HG02610 (cell line): ENCODE data around the gene PAPLN.
A peak's percentile ranks its signal among the peaks of the same experiment; 100 is the strongest.
"Not testable (repeated sequence)": the region's sequence is repeated elsewhere in the genome, so short reads cannot be mapped to it uniquely, and the experiment has no call there.

ENCODE experiments used
- ATAC-seq: cut with Tn5 transposase; IDR thresholded peaks from one replicate; pipeline ENCODE4 v1.9.1; 2021; ENCODE audit warnings: mild to moderate bottlenecking, moderate library complexity; ENCODE audit not compliant: unreplicated experiment

Gene PAPLN, protein sequence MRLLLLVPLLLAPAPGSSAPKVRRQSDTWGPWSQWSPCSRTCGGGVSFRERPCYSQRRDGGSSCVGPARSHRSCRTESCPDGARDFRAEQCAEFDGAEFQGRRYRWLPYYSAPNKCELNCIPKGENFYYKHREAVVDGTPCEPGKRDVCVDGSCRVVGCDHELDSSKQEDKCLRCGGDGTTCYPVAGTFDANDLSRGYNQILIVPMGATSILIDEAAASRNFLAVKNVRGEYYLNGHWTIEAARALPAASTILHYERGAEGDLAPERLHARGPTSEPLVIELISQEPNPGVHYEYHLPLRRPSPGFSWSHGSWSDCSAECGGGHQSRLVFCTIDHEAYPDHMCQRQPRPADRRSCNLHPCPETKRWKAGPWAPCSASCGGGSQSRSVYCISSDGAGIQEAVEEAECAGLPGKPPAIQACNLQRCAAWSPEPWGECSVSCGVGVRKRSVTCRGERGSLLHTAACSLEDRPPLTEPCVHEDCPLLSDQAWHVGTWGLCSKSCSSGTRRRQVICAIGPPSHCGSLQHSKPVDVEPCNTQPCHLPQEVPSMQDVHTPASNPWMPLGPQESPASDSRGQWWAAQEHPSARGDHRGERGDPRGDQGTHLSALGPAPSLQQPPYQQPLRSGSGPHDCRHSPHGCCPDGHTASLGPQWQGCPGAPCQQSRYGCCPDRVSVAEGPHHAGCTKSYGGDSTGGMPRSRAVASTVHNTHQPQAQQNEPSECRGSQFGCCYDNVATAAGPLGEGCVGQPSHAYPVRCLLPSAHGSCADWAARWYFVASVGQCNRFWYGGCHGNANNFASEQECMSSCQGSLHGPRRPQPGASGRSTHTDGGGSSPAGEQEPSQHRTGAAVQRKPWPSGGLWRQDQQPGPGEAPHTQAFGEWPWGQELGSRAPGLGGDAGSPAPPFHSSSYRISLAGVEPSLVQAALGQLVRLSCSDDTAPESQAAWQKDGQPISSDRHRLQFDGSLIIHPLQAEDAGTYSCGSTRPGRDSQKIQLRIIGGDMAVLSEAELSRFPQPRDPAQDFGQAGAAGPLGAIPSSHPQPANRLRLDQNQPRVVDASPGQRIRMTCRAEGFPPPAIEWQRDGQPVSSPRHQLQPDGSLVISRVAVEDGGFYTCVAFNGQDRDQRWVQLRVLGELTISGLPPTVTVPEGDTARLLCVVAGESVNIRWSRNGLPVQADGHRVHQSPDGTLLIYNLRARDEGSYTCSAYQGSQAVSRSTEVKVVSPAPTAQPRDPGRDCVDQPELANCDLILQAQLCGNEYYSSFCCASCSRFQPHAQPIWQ

DNA sequence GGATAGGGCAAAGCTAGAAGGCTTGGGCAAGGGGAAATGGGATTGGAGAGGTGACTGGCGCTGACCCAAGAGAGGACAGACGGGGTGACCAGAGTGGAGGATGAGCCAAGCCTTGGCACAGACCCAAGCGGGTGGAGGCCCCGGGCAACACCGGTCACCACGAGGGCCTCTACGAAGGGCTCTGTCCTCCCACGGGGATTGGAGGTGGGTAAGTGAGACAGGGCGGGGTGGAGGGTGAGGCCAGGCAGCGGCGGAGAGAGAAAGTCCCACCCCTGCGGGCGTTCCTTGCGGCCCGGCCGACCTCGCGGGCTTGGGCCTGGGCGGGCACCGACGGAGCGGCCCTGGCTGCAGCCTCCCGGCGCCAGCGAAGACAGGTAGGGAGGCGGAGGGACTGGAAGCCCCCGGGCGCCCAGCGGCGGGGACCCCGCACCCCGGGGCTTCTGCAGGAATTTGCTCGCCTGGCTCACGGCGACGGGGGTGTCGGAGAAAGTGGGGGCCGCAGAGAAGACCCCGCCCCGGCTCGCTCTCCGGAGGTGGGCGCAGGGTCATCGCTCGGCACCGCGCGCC, at the start of gene PAPLN:
TSS of gene PAPLN (plus strand) at position 288 of the 567 bp plus-strand sequence. CDS start 2,273 bp downstream, outside the sequence.
- ATAC-seq: no peak

DNA sequence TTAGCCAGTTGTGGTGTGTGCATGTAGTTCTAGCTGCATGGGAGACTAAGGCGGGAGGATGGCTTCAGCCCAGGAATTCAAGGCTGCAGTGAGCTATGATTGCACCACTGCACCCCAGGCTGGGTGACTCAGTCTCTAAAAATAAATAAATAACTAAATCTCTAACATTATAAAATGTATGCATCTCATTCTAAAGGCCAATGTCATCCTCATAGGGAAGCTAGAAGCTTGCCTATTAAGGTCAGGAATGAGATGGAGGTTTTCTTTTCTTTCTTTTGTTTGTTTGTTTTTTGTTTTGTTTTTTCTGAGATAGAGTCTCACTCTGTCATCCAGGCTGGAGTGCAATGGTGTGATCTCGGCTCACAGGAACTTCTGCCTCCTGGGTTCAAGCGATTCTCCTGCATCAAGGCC, 48.8 kb upstream of the PAPLN start:
- no peak for ATAC-seq

DNA sequence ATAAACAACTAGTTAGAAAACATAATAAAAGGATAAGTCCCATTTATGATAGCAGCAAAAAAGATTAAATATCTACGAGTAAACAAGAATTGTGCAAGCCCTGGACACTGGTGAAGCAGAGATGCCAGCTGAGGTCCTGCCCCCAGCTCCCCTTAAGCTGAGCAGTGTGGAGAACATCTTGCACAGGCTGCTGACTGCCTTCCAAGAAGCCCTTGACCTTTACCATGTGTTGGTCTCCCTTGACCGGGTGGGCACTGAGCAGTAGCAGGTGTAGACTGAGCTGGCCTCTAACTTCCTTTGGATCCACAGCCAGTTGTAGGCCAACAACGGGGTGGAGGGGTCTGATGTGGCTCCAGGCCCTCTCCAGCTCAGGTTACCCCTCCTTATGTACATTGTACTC, 47.7 kb upstream of the PAPLN start:
- no peak for ATAC-seq

DNA sequence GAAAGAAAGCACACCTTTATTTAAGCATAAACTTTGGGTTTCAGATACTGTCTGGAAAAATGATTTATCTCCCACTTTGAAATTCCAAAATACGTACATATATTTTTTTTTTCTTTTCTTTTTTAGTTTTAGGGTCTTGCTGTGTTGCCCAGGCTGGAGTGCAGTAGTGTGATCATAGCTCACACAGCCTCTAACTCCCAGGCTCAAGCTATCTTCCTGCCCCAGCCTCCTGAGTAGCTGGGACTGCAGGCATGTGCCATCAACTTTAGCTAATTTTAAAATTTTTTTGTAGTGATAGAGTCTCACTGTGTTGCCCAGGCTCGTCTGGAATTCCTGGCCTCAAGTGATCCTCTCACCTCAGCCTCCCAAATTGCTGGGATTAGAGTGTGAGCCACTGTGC, 45.9 kb upstream of the PAPLN start:
- no peak for ATAC-seq

DNA sequence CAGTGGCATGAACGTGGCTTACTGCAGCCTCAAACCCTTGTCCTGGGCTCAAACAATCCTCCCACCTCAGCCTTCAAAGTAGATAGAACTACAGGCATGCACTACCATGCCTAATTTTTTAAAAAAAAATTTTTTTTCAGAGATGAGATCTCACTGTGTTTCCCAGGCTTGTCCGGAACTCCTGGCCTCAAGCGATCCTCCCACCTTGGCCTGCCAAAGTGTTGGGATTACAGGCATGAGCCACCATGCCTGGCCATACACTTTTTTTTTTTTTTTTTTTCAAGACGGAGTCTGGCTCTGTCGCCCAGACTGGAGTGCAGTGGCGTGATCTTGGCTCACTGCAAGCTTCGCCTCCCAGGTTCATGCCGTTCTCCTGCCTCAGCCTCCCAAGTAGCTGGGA, 43.0 kb upstream of the PAPLN start:
- not testable (repeated sequence) for ATAC-seq

DNA sequence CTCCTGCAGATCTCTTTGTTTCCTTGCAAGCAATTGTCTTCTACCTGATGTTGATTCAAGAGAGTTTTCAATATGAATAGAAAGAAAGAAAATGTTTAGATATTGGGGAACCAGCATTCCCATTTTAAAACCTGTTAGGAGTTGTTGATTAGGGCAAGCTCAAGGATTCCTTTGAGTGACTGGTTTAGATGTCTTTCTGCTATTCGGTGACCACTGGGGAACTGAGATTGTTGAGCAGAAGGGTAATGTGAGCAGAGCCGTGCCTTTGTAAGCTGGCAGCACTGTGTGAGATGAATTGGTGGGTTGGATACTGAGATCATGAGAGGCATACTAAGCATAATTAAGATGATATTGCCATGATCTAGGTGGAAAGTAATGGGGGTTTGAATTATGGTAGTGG, 39.1 kb upstream of the PAPLN start:
- no peak for ATAC-seq

DNA sequence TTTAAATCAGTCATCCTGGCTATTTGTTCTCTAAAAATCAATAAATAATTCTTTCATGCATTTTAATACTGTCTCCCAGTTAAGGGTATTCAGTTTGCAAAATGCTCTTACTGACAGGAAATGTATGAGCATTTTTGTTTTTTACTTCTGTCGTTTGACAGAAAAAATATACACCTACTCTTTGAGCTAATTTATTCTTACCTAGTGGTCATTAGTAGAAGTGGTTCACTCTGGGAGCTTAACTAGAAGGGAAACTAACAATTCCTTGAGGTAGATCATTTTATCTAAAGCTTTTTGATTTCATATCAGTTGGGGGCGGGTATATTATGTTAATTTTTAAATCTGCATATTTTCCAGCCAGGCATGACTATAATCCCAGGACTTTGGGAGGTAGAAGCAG, 33.8 kb upstream of the PAPLN start:
- ATAC-seq: no peak

DNA sequence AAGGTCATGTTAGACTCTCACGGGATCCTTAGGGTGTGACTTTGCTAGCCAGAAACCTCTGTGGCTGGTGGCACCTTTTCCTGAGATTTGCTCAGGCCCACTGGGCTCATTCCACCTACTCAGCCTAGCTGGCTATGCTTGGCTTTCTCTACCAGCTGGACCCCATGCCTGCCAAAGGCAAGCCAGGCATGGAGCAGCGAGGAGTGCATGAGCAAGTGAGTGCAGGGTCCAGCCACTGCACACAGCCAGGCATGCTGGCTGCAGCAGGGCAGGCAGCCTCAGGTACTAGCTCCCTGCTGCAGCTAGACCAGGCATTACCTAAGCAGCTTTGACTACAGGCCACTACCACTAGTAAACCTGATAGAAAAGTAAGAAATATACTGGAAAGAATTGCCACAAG, 29.7 kb upstream of the PAPLN start:
- ATAC-seq: no peak

DNA sequence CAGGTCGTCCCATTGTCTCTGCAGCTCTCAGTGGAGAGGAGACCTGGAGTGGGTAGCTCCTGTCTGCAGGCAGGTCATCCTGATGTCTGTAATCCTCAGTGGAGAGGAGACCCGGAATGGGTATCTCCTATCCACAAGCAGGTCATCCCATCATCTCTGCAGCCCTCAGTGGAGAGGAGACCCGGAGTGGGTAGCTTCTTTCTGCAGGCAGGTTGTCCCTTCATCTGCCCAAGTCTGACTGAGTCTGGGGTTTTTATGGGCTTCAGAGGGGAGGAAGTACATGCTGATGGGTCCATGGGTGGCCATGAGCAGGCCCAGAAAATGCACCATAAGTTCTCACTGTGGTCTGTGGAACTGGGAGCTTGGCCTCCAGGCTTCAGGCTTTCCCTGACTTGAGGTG, 28.9 kb upstream of the PAPLN start:
- ATAC-seq: no peak

DNA sequence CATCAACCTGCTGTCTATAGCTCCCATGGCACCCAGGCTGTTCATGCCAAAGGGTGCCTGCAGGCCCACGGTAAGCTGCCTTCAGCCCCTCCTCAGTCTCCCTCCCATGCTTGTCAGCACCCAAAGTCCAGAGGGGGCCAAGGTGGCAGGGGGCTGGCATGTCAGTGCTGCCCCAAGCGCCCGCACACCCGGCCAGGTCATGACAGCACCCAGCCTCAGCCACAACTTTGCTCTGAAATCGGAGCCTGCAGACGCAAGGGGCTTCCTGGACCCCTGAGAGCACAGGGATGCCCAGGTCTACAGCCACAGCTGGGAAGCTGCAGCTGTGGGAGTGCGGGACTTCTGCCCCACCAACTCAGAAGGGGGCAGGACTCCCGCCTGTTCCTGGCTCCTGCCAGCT, 28.5 kb upstream of the PAPLN start:
- no peak for ATAC-seq

DNA sequence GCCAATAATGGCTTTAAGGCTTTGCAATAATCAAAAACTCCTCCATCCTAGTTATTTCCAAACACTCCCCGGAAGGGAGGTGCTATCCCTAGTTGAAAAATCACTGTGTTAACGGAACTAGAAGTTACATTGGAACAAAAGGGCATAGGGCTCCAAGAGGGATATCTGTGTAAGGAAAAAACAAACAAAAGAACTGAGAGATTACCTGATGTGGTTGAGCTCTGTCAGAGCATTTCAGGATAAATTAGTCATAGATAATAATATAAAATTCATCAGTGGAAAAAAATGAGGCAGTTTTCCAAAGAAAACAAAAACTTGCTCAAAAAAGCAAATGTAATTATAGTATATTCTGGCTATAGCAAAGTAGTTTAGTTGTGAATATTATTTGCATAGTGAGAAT, 27.4 kb upstream of the PAPLN start:
- no peak for ATAC-seq

DNA sequence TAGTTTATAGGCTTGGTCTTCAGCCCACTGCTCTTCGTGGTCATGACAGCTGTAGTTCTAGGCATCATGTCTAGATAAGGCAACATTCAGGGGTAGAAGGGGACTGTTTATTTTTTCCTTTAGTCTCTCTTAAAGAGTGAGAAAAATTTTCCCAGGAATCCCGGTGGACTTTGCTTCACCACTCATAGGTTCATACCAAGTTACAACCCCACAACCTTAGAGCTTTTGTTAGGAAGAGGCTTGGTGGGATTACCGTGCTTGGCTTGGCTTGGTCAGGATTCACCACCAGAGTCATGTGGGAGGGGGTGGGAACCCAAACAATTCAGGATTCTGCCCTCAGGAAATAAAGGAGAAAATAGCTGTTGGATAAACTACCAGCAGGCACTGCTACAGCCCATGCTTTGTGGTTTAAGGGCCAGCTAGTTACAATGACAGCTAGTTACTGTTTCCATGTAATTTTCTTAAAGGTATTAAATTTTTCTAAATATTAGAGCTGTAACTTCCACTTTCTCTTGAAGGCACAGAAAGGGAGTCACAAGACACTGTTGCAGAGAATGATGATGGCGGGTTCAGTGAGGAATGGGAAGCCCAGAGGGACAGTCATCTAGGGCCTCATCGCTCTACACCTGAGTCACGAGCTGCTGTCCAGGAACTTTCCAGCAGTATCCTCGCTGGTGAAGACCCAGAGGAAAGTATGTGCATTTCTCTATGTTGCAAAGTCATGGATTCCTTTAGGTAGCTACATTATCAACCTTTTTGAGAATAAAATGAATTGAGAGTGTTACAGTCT, 25.9 kb upstream of the PAPLN start:
- no peak for ATAC-seq

DNA sequence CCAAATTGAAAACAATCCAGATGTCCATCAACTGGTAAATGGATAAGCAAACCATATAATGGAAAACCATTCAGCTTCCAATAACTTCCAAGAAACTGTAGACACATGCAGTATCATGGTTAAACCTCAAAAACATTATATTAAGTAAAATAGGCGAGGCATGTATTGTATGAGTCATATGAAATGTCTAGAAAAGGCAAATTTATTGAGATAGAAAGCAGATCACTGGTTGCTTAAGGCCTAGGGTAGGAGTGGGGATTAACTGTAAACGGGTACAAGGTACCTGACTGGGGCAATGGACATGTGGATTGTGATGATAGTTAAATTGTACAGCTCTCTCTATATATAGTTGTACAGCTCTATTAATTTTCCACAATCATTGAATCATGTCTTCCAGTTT, 21.3 kb upstream of the PAPLN start:
- no peak for ATAC-seq

DNA sequence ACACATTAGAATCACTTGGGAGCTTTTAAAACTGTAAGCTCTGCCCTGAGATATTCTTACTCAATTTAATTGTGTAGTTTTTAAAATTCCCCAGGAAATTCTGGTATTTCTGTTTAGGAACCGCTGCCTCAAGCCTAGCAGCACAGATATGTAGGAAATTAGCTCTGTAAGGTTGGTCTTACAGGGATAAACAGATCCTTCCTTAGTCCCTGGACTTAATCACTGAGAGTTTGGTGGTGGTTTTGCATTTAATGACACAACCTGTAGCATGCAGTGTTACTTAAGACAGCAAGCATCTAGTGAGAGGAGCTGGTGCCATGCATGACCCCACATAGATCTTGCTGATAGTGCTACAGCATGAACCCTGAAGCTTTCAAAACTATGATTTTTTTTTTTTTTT, 19.9 kb upstream of the PAPLN start:
- no peak for ATAC-seq

DNA sequence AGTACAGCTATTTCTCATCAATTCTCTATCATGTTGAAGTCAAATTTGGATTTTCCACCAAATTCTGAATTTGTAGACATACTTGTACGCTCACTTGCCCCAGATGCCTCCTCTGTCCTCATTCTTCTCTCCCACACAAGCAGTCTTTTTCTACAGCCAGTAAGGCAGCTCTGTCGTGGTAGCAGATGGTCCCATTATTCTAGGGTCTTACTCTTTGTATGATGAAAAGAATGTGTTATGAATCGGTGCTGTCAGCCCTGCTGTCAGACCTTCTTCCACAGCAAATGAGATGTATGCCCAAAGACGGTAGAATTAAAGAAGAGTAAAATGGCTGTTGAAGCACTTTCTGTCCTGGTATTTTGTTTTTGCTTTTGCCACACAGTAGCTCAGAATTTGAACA, 17.2 kb upstream of the PAPLN start:
- ATAC-seq: no peak

DNA sequence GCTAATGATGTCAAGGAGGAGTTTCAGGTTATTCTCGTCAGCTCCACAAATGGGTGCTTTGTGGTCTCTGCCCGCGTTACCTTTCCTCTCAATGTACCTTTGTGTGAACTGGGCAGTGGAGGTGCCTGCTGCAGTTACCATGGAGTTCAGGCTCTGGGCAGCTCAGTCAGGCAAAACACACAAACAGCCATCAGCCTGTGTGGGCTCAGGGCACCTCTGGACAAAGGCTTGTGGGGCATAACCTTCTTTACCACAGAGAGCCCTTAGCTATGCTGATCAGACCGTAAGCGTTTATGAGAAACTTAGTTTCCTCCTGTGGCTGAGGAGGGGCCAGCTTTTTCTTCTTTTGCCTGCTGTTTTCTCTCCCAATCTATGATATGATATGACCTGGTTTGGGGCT, 16.7 kb upstream of the PAPLN start:
- no peak for ATAC-seq

DNA sequence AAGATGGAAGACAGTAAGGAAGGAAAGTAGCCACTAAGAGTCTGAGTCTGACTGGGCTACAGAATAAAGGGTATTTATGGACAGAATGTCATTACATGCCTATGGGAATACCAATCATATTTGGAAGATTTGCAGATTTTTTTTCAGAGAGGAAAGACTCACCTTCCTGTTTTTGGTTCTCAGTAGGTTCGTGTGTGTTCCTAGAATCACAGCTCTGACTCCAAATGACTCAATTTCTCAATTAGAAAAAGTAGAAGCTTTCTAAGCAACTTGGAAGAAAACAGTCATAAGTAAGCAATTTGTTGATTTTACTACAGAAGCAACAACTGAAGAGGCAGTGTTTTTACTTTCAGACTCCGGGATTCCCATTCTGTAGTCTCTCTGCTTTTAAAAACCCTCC, 15.4 kb upstream of the PAPLN start:
- no peak for ATAC-seq

DNA sequence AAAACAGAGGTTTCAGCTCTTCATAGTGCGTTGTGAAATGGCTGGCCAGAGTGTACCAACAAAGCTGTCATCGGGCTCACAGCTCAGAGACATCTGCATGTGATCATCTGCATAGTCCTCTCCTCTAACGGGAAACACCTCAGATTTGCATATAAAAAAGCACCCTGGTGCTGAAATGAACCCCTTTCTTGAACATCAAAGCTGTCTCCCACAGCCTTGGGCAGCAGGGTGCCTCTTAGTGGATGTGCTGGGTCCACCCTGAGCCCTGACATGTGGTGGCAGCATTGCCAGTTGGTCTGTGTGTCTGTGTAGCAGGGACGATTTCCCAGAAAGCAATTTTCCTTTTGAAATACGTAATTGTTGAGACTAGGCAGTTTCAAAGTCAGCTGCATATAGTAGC, 14.3 kb upstream of the PAPLN start:
- peak; percentile 53 for ATAC-seq

DNA sequence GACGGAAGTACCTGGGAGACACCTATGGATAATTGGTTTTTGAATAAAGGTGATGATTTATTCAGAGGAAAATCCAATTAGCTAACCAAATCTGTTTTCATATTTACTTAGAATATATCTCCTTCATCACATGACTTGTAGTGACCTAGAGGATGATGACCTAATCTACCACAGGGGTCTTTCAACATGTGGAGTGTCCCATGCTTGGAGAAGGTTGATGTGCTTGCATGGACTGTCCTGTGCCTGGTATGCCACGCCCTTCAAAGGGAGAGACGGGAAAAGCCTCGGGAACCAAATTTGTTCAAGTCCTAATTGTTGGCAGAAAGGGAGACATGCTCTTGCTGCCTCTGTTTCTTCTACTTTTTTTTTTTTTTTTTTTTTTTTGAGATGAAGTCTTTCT, 11.8 kb upstream of the PAPLN start:
- ATAC-seq: no peak
